NCI-H2029 treated with DMSO at 0.1 percent for 48 hours (cell line): ENCODE data around the gene SURF6.

Experiments used
- DNase-seq: peaks from one replicate; lab custom pipeline; 2025; lab: John Stamatoyannopoulos, UW

The SURF6 gene

DNA sequence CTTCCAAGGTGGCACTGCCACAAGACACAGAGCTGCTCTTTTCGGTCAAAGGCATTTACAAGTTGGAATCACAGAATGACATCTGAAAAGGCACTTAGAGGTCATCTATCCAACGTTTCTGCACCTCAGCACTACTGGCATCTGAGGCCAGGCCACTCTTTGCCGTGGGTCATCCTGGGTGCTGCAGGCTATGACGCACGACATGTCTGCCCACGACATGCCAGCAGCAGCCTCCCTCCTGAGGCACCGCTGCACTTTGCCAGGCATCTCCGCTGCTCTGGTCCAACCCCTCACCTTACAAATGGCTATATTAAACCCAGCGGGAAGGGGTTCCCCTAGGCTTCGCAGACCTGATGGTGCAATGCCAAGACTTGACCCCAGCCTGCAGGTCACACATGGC is 31.8 kb upstream of the SURF6 start:
- DNase-seq: no peak

GRCh38 chr9:133367221-133367620 is 31.2 kb upstream of the SURF6 start:
- no peak for DNase-seq

DNA sequence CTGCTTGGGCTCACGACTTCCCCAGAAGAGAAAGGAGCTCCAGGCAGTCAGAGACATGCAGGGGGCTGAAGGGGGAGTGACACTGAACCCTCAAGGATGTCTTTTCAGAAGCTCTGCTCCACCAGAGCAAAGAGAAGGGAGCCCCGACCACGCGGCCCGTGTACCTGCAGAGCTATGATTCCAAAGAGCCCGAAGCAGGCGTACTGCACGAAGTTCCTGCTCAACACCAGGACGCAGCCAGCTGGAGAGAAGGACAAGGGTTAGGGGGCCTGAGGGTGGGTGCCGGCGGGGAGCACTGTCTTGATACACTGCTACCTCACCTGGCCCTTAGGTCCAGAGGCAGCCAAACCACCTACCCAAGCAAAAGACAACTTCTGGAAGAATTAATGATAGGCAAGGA is 30.4 kb upstream of the SURF6 start:
- DNase-seq: no peak

DNA sequence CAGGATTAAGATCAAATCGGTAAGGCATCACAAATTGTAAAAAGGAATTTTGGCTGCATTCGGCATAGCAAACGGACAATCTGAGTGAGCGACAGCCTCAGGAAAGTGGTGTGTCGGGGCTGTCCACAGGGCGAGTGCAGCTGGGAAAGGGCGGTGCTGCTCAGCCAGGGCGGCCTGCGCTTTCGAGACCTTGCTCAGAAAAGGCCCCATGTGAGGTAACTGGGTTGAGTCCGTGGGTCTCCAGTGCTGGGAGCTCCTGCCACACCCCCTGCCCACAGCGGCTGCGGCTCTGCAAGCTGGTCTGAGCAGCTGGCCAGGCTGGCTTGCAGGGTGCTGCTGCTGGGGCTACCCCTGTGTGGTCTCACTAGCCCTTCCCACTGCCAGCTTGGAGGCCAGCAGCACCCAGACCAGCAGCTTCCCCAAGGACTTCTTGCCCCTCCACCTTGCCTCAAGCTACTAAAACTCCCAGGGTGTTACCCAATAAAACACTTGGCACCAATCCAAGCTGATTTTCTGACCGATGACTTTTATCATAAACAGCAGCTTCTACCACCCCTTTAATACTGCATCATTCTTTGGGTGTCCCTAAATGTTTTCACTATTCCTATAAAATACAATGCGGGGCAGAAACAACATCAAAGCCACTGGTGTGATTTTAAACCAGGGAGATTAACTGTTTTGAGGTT is 26.5 kb upstream of the SURF6 start:
- no peak for DNase-seq

GRCh38 chr9:133361507-133362092 is 25.6 kb upstream of the SURF6 start:
- DNase-seq: no peak

DNA sequence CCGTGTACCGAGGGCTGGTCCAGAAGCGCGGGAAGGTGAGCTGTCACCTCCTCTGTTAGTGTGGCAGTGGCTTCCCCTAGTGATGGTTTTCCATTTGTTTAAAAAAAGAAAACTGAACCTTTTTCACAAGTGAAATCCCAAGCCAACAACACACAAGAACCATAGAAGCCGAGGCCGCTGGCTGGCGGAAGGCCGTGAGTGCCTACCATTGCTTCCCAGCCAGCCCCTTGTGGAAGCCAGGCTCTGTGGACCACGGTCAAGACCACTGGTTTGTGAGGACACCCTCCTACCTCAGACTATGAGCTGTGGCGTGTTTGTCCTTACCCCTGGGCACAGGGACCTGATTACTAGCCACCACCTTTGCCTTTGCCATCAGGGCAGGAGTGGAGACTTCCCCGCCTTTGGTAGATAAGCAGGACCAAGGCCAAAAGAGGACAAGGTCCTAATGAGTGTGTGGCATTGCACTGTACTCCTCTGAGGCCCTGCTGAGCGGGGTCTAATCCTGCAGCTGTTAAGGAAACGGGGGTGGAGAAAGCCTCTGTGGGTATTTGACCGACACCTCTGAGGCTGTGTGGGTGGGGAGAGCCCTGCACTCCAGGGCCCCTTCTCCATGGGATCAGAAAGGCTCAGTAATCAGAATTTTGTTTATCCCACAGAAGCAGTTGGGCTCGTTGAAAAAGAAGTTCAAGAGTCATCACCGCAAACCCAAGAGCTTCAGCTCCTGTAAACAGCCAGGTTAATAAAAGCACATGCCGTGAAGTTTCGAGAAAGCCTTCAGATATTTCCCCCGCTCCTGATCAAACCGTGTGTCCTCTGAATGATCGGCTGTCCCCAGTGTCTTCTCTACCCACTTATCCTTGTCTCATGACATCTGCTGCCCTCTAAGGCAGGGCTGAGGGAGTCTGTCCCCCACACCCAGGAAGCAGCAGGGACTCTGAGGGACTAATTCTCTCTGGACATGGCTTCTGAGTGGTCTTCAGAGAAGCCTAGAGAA is 24.7 kb upstream of the SURF6 start:
- no peak for DNase-seq

DNA sequence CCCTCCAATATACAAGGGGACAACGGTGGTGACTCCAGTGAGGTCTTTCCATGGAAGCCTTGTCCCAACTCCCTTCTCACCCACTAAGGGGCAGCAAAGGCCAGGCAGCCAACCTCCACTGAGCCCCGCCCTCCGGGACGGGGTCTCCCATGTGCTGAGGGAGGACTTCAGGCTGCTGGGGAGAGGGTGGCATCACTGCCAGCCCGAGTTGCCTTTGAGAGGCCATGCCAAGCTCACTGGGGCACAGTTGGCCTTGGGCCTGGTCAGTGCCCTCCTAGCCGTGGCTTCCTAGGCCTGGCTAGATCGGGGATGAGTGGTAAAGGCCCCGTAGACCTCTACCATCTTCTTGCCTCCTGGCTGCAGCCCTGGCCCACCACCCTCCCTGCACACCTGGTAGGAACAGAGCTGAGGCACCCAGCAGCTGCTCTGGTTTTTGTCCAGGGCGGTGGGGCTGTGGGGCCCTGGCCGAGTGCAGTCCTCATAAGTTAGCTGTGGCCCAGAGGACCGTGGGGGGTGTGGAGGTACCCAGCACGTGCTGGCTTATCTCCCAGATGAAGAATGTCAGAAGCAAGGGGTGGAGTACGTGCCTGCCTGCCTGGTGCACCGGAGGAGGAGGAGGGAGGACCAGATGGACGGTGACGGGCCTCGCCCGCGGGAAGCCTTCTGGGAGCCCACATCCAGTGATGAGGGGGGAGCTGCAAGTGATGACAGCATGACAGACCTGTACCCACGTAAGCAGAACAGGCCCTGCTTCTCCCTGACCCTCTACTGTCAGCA is 23.6 kb upstream of the SURF6 start:
- no peak for DNase-seq

DNA sequence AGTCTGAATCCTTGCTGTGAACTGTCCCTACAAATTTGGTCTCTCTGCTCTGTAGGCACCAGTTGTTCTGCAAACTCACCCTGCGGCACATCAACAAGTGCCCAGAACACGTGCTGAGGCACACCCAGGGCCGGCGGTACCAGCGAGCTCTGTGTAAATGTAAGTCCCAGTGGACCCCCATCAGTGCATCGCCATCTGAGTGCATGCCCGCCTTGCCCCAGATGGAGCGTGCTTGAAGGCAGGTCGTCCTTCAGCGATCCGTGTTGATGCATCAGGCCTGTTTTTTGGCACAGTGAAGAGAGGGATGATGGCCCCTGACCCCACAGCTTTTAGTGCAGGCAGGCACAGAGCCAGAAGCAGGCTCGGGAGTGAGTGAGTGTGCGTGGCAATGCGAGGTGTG is 21.7 kb upstream of the SURF6 start:
- DNase-seq: no peak

- DNase-seq: peak; percentile 34
These were observed 20.6 kb upstream of the SURF6 start, which contains the start of the genes SURF1 and SURF2 for GRCh38 chr9:133356391-133357091. Gene SURF1 (minus strand): TSS chr9:133356487. CDS start chr9:133356453, 34 bp downstream. Gene SURF2 (plus strand): TSS chr9:133356550. CDS start chr9:133356593, 43 bp downstream.

DNA sequence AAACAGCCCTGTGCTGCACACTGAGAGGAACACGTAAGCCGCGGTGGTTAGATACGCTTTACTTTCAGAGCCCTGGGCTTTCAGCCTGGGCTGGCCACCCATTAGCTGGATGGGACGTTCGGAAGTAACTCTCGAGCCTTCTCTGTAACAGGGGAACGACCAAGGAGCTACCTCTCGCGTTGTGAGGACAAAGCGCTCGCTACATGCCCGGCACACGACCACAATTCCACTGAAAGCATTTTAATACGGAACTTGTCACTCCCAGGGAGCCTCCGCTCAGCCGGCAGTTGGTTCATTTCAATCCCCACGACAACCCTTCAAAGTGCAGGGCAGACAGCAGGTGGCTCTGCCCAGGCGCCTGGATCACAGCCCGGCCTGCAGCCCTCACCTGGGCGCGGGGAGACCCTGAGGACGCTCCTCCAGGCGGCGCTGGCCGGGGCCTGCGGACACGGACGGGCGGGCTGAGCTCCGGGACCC is 19.9 kb upstream of the SURF6 start:
- DNase-seq: no peak

DNA sequence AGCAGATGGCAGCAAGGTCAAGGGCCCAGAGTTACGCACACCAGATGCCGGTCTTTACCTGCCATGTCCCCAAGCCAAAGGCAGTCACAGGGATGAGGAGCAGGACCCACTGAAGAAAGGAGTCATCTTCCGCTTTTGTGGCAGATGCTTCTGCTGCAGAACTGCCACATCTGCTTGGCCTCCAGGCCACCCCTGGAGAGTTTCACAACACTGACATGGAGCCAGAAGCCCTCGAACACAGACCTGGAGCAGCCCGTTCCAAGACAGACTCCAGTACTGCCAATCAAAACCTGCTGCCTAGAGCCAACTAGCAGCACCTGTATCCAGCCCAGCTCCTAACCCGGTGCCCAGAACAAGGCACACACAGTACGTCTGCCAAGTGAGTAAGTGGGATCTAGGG is 18.8 kb upstream of the SURF6 start:
- no peak for DNase-seq

DNA sequence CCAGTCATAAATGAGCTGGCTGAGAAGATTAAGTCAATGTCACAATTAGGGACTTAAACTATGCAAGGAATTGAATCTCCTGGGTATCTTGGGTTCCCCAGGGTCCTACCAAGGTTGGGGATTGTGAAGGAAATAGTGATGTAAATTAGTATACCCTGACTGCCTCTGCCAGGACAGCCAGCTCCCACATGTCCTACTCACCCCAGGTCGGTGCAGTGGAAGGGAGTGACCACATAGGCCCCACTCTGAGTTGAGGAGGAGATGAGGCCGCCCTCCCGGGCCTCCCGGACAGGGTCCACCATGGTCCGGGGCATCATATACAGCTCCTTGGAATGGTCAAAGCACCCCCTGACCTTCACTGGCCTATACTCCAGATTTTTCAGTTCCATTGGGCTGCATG is 17.6 kb upstream of the SURF6 start:
- DNase-seq: no peak

GRCh38 chr9:133352635-133353340 is 16.8 kb upstream of the SURF6 start:
- no peak for DNase-seq

- no peak for DNase-seq
These were observed 16.1 kb upstream of the SURF6 start for GRCh38 chr9:133351908-133352634.

DNA sequence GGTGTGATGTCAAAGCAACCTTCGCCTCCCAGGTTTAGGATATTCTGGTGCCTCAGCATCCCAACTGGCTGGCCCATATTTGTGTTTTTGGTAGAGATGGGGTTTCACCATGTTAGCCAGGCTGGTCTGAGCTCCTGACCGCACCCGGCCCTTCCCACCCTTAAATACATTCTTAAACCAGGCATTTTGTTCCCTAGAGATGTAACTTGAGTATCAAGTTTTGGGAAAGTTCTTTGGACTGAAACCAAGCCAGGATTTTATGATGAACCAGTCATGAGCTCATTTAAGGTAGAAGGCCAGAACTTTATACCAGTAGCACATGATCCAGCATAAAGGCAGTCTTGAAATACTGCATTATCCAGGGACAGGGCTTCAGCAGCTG is 15.5 kb upstream of the SURF6 start:
- DNase-seq: no peak

DNA sequence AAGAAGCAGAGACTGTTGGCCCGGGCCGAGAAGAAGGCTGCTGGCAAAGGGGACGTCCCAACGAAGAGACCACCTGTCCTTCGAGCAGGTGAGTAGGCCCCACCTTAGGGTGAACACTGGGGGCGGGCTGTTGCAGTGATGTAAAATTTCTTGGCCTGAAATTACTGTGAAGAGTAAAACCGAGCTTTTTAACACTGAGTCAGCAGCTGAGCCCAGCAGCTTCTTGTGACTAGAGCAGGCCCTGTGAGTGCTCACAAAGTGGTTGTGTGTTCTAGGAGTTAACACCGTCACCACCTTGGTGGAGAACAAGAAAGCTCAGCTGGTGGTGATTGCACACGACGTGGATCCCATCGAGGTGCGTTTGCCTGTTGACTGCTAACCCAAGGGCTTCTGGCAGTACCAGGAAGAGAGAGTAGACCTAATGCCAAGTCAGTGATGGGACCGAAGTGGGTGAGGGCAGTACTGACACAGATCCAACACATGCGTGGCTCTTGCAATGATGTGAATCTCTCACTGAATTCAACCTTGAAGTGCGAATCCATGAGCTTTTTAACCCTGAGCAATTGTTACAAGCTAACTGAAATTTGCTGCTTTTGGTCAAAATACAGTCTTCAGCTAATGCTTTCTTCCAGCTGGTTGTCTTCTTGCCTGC is 14.1 kb upstream of the SURF6 start:
- DNase-seq: no peak

- DNase-seq: no peak
These were observed 13.0 kb upstream of the SURF6 start for GRCh38 chr9:133348718-133349573.

DNA sequence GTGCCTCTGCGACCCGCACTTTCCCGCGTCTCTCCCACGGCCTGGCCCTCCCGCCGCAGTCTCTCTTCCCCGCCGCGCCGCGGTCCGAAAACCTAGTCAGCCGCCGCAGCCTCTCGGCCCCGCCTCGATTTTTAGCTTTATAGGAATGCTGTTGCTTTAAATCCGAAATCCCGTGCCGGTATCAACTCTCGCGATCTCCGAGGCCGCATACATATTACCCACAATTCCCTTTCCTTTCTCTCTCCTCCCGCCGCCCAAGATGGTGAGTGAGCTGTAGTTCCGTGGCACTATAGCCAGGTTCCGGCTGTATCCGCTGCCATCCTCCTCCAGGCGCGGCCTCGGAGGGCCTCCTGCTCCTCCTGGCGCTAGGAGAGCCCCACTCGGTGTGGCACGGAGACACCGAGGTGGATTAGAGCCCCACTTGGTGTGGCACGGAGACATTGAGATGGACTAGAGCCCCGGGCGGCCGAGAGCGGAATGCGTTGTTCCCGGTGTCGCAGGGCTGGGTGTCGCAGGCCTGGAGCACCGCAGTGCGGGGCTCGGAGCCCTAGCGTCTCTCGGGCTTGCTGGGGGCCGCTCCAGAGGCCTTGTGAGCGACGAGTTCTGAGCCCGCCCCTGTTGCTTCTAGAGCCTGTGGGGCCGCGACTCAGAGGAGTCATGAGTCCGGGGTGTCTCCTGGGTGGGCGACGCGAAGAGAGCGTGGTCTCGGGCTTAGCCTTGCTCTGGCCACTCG is 12.2 kb upstream of the SURF6 start, which contains the start of the genes MED22 and RPL7A:
Gene MED22, minus strand, starts transcription at position 147 of the 733 bp plus-strand sequence. CDS start 1,469 bp downstream, outside the sequence.
Gene RPL7A, plus strand, starts transcription at position 234 of the 733 bp plus-strand sequence. Its CDS starts 26 bp downstream, at position 260.
- peak; percentile 95 for DNase-seq
